22Rv1 (cell line): ENCODE measurements around the gene ZNF821.

Experiments used
- CTCF ChIP-seq: fragments of 450-650 bp; IDR thresholded peaks from 2 replicates; pipeline ENCODE4 v1.5.1; 2017; ENCODE audit warnings: mild to moderate bottlenecking
- ZFX ChIP-seq: fragments of 450-650 bp; IDR thresholded peaks from 2 replicates; pipeline ENCODE4 v1.6.1; 2017; ENCODE audit warnings: antibody characterized with exemption, borderline replicate concordance

GRCh38 chr16:71837150-71837549, 46.8 kb downstream of the ZNF821 start:
- TF ChIP-seq CTCF (no peak), ZFX (no peak)
